PC-9 (cell line): Measurements from ENCODE around the gene PTPRM. TPM values are rescaled to one million over a fixed set of nuclear protein-coding genes. Genes with fewer than 3 reads are reported as not detected.

Source experiments
- BruUV-seq: library from RNA; stranded (reverse); fragments of 400-500 nt; replicated peaks from 2 replicates; lab custom pipeline; 2021; lab: Mats Ljungman, UMichigan
- CTCF ChIA-PET: fragments of 300-600 bp; sonication (Branson Sonifier 250); formaldehyde crosslinking; loops from one replicate; lab custom pipeline; 2022; ENCODE audit warnings: antibody characterized with exemption; lab: Charles Lee
- POLR2A ChIA-PET: fragments of 300-600 bp; sonication (Branson Sonifier 250); formaldehyde crosslinking; loops from one replicate; lab custom pipeline; 2022; ENCODE audit warnings: antibody characterized with exemption; ENCODE audit not compliant: unreplicated experiment; lab: Charles Lee
- DNase-seq, 2 experiments: peaks; one replicate each; pipeline versions ENCODE4 v3.0.0 to v3.0.0-alpha.2; 2015 to 2022; ENCODE audit warnings: mixed read lengths in 1 of 2
- H2AFZ ChIP-seq: fragments of 200-600 bp; sonication (generic); 2 replicates; pipeline ENCODE4 v1.8.1; 2017; ENCODE audit warnings: antibody characterized with exemption
- H3F3A ChIP-seq: fragments of 200-600 bp; sonication (generic); 2 replicates; pipeline ENCODE4 v1.8.1; 2017; ENCODE audit warnings: antibody characterized with exemption, mild to moderate bottlenecking, low read depth; ENCODE audit not compliant: insufficient read depth
- H3K27ac ChIP-seq: fragments of 200-600 bp; sonication (generic); 2 replicates; pipeline ENCODE4 v1.6.1; 2016; ENCODE audit warnings: mixed run types
- H3K27me3 ChIP-seq: fragments of 200-600 bp; sonication (generic); 2 replicates; pipeline ENCODE4 v1.6.1; 2016; ENCODE audit warnings: low read depth, mixed run types; ENCODE audit not compliant: insufficient read depth
- H3K36me3 ChIP-seq: fragments of 200-600 bp; sonication (generic); 2 replicates; pipeline ENCODE4 v1.6.1; 2016; ENCODE audit warnings: low read depth, mixed run types
- H3K4me1 ChIP-seq: fragments of 200-600 bp; sonication (generic); replicated peaks from 2 replicates; pipeline ENCODE4 v1.6.1; 2016; ENCODE audit warnings: mixed run types; ENCODE audit not compliant: insufficient read depth
- H3K4me2 ChIP-seq: fragments of 200-600 bp; sonication (generic); 2 replicates; pipeline ENCODE4 v1.6.1; 2017; ENCODE audit warnings: mixed run types
- H3K4me3 ChIP-seq: fragments of 200-600 bp; sonication (generic); 2 replicates; pipeline ENCODE4 v1.6.1; 2016; ENCODE audit warnings: mixed run types
- H3K79me2 ChIP-seq: fragments of 200-600 bp; sonication (generic); 2 replicates; pipeline ENCODE4 v1.6.1; 2017; ENCODE audit warnings: low read depth, mixed run types
- H3K9me2 ChIP-seq: fragments of 200-600 bp; sonication (generic); 2 replicates; pipeline ENCODE4 v1.8.1; 2017; ENCODE audit warnings: mild to moderate bottlenecking; ENCODE audit not compliant: insufficient read depth
- H3K9me3 ChIP-seq: fragments of 200-600 bp; sonication (generic); 2 replicates; pipeline ENCODE4 v1.8.1; 2016; ENCODE audit warnings: low read depth; ENCODE audit not compliant: insufficient read depth
- H4K20me1 ChIP-seq: fragments of 200-600 bp; sonication (generic); 2 replicates; pipeline ENCODE4 v1.8.1; 2017; ENCODE audit not compliant: insufficient read depth
- CTCF ChIP-seq: fragments of 200-600 bp; sonication (generic); conservative IDR thresholded peaks from 2 replicates; pipeline ENCODE4 v1.6.1; 2017; ENCODE audit warnings: mixed run types, antibody characterized with exemption, mild to moderate bottlenecking, moderate library complexity
- EZH2 ChIP-seq: fragments of 200-600 bp; sonication (generic); IDR thresholded peaks from 2 replicates; pipeline ENCODE4 v1.8.0; 2017; ENCODE audit warnings: antibody characterized with exemption, low read depth
- intact Hi-C: fragments of 100-400 bp; cut with micrococcal nuclease; formaldehyde crosslinking; loops from one replicate; pipeline ENCODE4 v1.10.0; 2022; ENCODE audit not compliant: unreplicated experiment
- total RNA-seq: library from RNA; stranded (reverse); gene quantifications from 2 replicates; pipeline ENCODE4 v1.2.3, GENCODE V29; 2021

The PTPRM gene
- total RNA-seq, 1 experiment from 2014 or later: 32.5 TPM

GRCh38 chr18:8218197-8218596 is 651.1 kb downstream of the PTPRM start:
- Histone ChIP-seq H2AFZ (no peak overlapping the region), H3K27me3 (no peaks in the 10 kb centered on the region), H3K9me2 (no peaks in the 10 kb centered on the region), H3K4me2 (no peak overlapping the region), H3K79me2 (no peaks in the 10 kb centered on the region), H3F3A (no peaks in the 10 kb centered on the region), H3K36me3 (no peaks in the 10 kb centered on the region), H3K27ac (no peak overlapping the region), H4K20me1 (no peaks in the 10 kb centered on the region), H3K4me1 (no peaks in the 10 kb centered on the region), H3K4me3 (no peak overlapping the region), H3K9me3 (no peaks in the 10 kb centered on the region)
- POLR2A ChIA-PET: no interaction called here
- CTCF ChIA-PET: no interaction called here
- no peak for DNase-seq
- BruUV-seq: no TSS peak
- TF ChIP-seq CTCF (no peak), EZH2 (no peak)
- intact Hi-C loops: no loop called here

- Histone ChIP-seq H3K27me3 (no peaks in the 10 kb centered on the region), H4K20me1 (no peaks in the 10 kb centered on the region), H3K9me2 (no peaks in the 10 kb centered on the region), H2AFZ (no peak overlapping the region), H3K9me3 (no peaks in the 10 kb centered on the region; the same call in 1 of the 2 replicates), H3K4me3 (no peak overlapping the region), H3K27ac (no peak overlapping the region), H3K4me1 (no peaks in the 10 kb centered on the region), H3K79me2 (no peaks in the 10 kb centered on the region), H3K36me3 (no peaks in the 10 kb centered on the region), H3F3A (no peaks in the 10 kb centered on the region), H3K4me2 (no peak overlapping the region)
- CTCF ChIA-PET: no interaction called here
- no peak for TF ChIP-seq EZH2
- TF ChIP-seq CTCF: no peak
- DNase-seq: no peak
- intact Hi-C loops: no loop called here
- POLR2A ChIA-PET: no interaction called here
- BruUV-seq: no TSS peak
Observed at GRCh38 chr18:8221452-8221851, 654.3 kb downstream of the PTPRM start.

GRCh38 chr18:8224576-8224975 is 657.5 kb downstream of the PTPRM start:
- Histone ChIP-seq H3K27ac (no peak overlapping the region), H3K4me3 (no peak overlapping the region), H4K20me1 (no peaks in the 10 kb centered on the region), H3K9me2 (no peaks in the 10 kb centered on the region), H3K79me2 (no peaks in the 10 kb centered on the region), H3K36me3 (no peaks in the 10 kb centered on the region), H3K27me3 (no peaks in the 10 kb centered on the region), H3K9me3 (no peaks in the 10 kb centered on the region; the same call in 1 of the 2 replicates), H3F3A (no peaks in the 10 kb centered on the region), H2AFZ (no peak overlapping the region), H3K4me2 (no peak overlapping the region), H3K4me1 (peaks cover 3% of the 10 kb centered on the region; the same call in 1 of the 2 replicates)
- ChIA-PET POLR2A (no interaction called here), CTCF (no interaction called here)
- no peak for DNase-seq
- intact Hi-C loops: no loop called here
- TF ChIP-seq CTCF: no peak
- TF ChIP-seq EZH2: no peak
- BruUV-seq: no TSS peak
